Astrocyte (in vitro differentiated cells and primary cell): ENCODE measurements around the gene RNASEL.

Experiments used
- CTCF ChIP-seq: IDR thresholded peaks from 2 replicates; pipeline ENCODE4 v1.5.1; 2011; ENCODE audit warnings: low read depth, mild to moderate bottlenecking, inconsistent platforms, low read length, moderate library complexity; ENCODE audit not compliant: insufficient read depth
- EZH2 ChIP-seq: IDR thresholded peaks from 2 replicates; pipeline ENCODE4 v1.6.1; 2012; ENCODE audit warnings: mild to moderate bottlenecking, low read length, inconsistent platforms; ENCODE audit not compliant: insufficient read depth

- TF ChIP-seq CTCF (no peak), EZH2 (no peak)
These were observed 21.4 kb downstream of the RNASEL start for GRCh38 chr1:182567629-182568028.
